ENCODE results near the gene FREM2. TPM values are rescaled to one million over a fixed set of nuclear protein-coding genes. Genes with fewer than 3 reads are reported as not detected.

Gene FREM2
- total and polyA plus RNA-seq, 2 experiments from 2014 or later: 2.3 to 17.8 TPM

- H3K27me3 ChIP-seq: no peaks in the 10 kb centered on the region
- no peak for DNase-seq (ENCODE audit: low spot score)
- no peak overlapping the region for H3K4me2 ChIP-seq
- no peak for TF ChIP-seq EZH2 (IDR thresholded peaks at IDR 0.05; ENCODE audit: borderline replicate concordance)
- no peak for TF ChIP-seq CTCF (IDR thresholded peaks at IDR 0.05; ENCODE audit: poor library complexity)
- TF ChIP-seq EZH2phosphoT487 (IDR thresholded peaks at IDR 0.05; ENCODE audit: low read depth, severe bottlenecking, unreplicated experiment): no peak
- H3K36me3 ChIP-seq (replicated peaks; ENCODE audit: insufficient read depth, low read depth): no peaks in the 10 kb centered on the region
- H3K27ac ChIP-seq: no peak overlapping the region
- H3K9me2 ChIP-seq (replicated peaks; ENCODE audit: insufficient read depth): no peaks in the 10 kb centered on the region
- H4K20me1 ChIP-seq (ENCODE audit: insufficient read depth, poor library complexity, severe bottlenecking): no peaks in the 10 kb centered on the region
- no peaks in the 10 kb centered on the region for H3K79me2 ChIP-seq
- H3K4me1 ChIP-seq (ENCODE audit: insufficient read depth): no peaks in the 10 kb centered on the region
- no peak overlapping the region for H3K4me3 ChIP-seq
- H2AFZ ChIP-seq: no peak overlapping the region
- no peaks in the 10 kb centered on the region for H3K9me3 ChIP-seq (ENCODE audit: low read depth)
These were observed 246.9 kb downstream of the FREM2 start for GRCh38 chr13:38933786-38934185.

Small RNA genes within 50 kb of the gene (small RNA-seq; reads per million reads assigned to genes)
- gene PLA2G12AP2 (not detected), gene RNU6-56P (not detected)

Measured in hepatocyte (in vitro differentiated cells).